ENCODE data around the gene SCN2B. TPM values are rescaled to one million over a fixed set of nuclear protein-coding genes. Genes with fewer than 3 reads are reported as not detected.

Gene SCN2B
- total and polyA plus RNA-seq, 2 of the 13 experiments (the other 11 are each of a cell fraction or from before 2014, with no cell fraction given), result 0.01 to 0.02 TPM

- no peak for TF ChIP-seq CBX2 (IDR thresholded peaks at IDR 0.05; ENCODE audit: low read depth, low read length)
- no peak for TF ChIP-seq CBX2 (CRISPR knock-in tag; IDR thresholded peaks at IDR 0.05; ENCODE audit: low read depth)
- TF ChIP-seq EHMT2 (IDR thresholded peaks at IDR 0.05; ENCODE audit: borderline replicate concordance, low read depth, low read length), result no peak
Observed at GRCh38 chr11:118200497-118200896, 24.1 kb upstream of the SCN2B start (continued).

GRCh38 chr11:118199135-118199534, 22.7 kb upstream of the SCN2B start:
- Histone ChIP-seq H3K9me3 (ENCODE audit: low read length) (no peaks in the 10 kb centered on the region), H3K27ac (ENCODE audit: extremely low read length, insufficient read depth, low read length) (peak overlapping the region; percentile 16), H2AFZ (ENCODE audit: low read length) (no peak overlapping the region), H3K4me1 (ENCODE audit: insufficient read depth, low read length) (peaks cover 88% of the 10 kb centered on the region), H3K27me3 (ENCODE audit: control insufficient read depth in 1 of 2, insufficient read depth in 2 of 2, low read length in 2 of 2) (no peaks in the 10 kb centered on the region), H3K4me3 (replicated peaks in 1 of 3; ENCODE audit: insufficient read depth in 1 of 3, low read depth in 2 of 3, low read length in 3 of 3) (no peak overlapping the region), H3K4me2 (ENCODE audit: low read depth, low read length) (no peak overlapping the region), H3K9ac (ENCODE audit: insufficient read depth, low read depth, low read length) (no peak overlapping the region), H3K36me3 (replicated peaks in 1 of 2; ENCODE audit: control insufficient read depth in 1 of 2, insufficient read depth in 2 of 2, low read length in 2 of 2) (no peaks in the 10 kb centered on the region), H4K20me1 (ENCODE audit: insufficient read depth, low read length) (no peaks in the 10 kb centered on the region), H3K79me2 (ENCODE audit: insufficient read depth, low read length) (no peaks in the 10 kb centered on the region)
- in situ Hi-C loops (cut with HindIII; ENCODE audit: extremely low pct_ligation_motif_present, low pct_unique_long_range_greater_than_20kb), result loop anchor here (5.0 to 10.0 kb wide), 3 partner anchors 53 to 156 kb away; partner anchors contain the start of genes MPZL3 and UBE4A
- TF ChIP-seq ZNF850 (CRISPR knock-in tag; conservative IDR thresholded peaks at IDR 0.05) (no peak), DNMT3B (CRISPR knock-in tag; conservative IDR thresholded peaks at IDR 0.05) (no peak), SOX5 (CRISPR knock-in tag; IDR thresholded peaks at IDR 0.05; ENCODE audit: borderline replicate concordance) (no peak), ZNF160 (CRISPR knock-in tag; IDR thresholded peaks at IDR 0.05) (no peak), ZNF589 (CRISPR knock-in tag; conservative IDR thresholded peaks at IDR 0.05) (no peak), CHD2 (IDR thresholded peaks at IDR 0.05; ENCODE audit: low read depth, low read length) (no peak), AKNA (CRISPR knock-in tag; IDR thresholded peaks at IDR 0.05; ENCODE audit: borderline replicate concordance) (no peak), GTF2F1 (IDR thresholded peaks at IDR 0.05; ENCODE audit: low read length) (no peak), SRSF1 (optimal IDR thresholded peaks at IDR 0.05; ENCODE audit: low read depth, low read length) (no peak), ZNF790 (CRISPR knock-in tag; IDR thresholded peaks at IDR 0.05; ENCODE audit: borderline replicate concordance) (no peak)
- CTCF ChIA-PET (ENCODE audit: low intra/inter-chr PET ratio, low total read pairs), result interaction anchor here (1.2 to 2.1 kb wide), 2 partner anchors 91 to 95 kb away, joined by 4 to 34 read pairs; no protein-coding TSS in a partner anchor
- POLR2A ChIA-PET, result interaction anchor here (0.7 to 2.0 kb wide), 6 partner anchors 13 to 168 kb away, joined by 3 to 19 read pairs (median 6); partner anchors contain the start of genes MPZL2 and MPZL3
- no peak for FAIRE-seq
- BruUV-seq (replicated peaks), result no TSS peak
- intact Hi-C loops (cut with micrococcal nuclease; ENCODE audit: unreplicated experiment), result loop anchor here (5.0 kb wide), 2 partner anchors 52 to 63 kb away; partner anchors contain the start of gene MPZL2
- no peak for DNase-seq (ENCODE audit: low spot score)
- WGBS (ENCODE audit: low lambda C conversion rate), result 96% methylated on average over 6 of the region's 6 CpGs
- ATAC-seq, result no peak
